ENCODE measurements around the gene NTMT1. TPM values are rescaled to one million over a fixed set of nuclear protein-coding genes. Genes with fewer than 3 reads are reported as not detected.

The NTMT1 gene
- total RNA-seq, 2 experiments from 2014 or later: 78.8 to 79.4 TPM

DNA sequence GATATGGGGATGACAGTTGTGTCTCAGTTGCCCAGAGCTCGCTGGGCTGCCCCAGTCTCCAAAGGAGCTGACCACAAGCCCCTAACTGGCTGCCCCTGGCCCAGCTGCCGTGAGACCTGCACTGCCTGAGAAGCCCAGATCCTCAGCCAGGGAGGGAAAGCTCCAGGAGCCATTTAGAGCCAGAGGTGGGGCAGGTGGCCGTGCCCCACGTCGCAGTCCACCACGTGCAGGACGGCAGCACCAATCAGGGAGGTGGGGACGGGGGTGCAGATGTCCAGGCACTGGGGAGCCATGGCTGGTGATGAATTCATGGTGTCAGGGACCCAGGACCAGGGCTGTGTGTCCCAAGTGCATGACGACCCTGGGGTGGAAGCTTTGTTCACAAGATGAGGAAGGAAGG, 52.9 kb downstream of the NTMT1 start:
- Mint-ChIP-seq H3K9me3 (no peaks in the 10 kb centered on the region), H3K4me1 (no peaks in the 10 kb centered on the region), H3K27ac (no peak overlapping the region), H3K36me3 (no peaks in the 10 kb centered on the region), H3K27me3 (peaks cover 17% of the 10 kb centered on the region), H3K4me3 (no peak overlapping the region)
- DNase-seq: no peak

DNA sequence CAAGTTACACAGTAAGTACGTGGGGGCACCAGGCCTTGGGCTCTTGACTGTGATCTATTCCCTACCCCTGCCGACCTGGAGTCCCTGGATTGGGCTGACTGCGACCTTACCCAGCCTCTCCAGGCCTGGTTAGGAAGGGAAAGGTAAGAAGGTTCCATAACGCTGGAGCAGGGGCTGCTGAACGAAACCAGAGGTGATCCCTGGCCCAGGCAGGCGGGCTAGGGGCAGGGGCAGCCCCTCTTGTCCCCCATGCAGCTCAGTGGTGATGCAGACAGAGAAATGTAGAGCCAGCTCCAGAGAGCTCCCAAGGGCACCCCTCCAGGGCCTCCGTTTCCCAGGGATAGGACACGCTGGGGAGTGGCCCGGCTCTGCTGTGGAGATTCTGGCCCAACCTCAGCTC, 53.6 kb downstream of the NTMT1 start:
- Mint-ChIP-seq H3K9me3 (no peaks in the 10 kb centered on the region), H3K4me1 (no peaks in the 10 kb centered on the region), H3K36me3 (no peaks in the 10 kb centered on the region), H3K4me3 (no peak overlapping the region), H3K27me3 (peaks cover 17% of the 10 kb centered on the region), H3K27ac (no peak overlapping the region)
- no peak for DNase-seq

DNA sequence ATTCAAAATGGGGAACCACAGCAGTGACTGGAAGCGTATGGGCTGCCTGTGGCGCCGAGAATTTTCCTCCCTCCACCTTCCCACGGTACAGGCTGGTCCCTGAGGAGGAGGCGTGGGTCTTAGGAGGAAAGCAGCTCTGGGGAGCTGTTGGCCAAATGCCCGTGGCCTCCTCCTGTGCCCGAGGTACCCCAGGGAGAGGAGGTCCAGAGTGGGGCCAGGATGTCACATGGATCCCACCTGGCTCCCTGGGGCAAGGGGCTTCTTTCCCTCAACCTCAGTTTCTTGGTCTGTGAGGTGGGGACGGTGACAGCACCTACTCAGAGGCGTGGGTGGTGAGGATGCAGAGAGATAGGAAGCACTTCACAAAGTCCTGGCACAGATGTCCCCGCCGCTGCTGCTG, 56.0 kb downstream of the NTMT1 start:
- Mint-ChIP-seq H3K4me1 (no peaks in the 10 kb centered on the region), H3K27ac (no peak overlapping the region), H3K4me3 (no peak overlapping the region), H3K27me3 (peaks cover 12% of the 10 kb centered on the region), H3K9me3 (no peaks in the 10 kb centered on the region), H3K36me3 (no peaks in the 10 kb centered on the region)
- DNase-seq: no peak

- Mint-ChIP-seq H3K27ac (no peak overlapping the region), H3K4me3 (no peak overlapping the region), H3K9me3 (no peaks in the 10 kb centered on the region), H3K4me1 (no peaks in the 10 kb centered on the region), H3K27me3 (peaks cover 12% of the 10 kb centered on the region), H3K36me3 (no peaks in the 10 kb centered on the region)
- no peak for DNase-seq
Measured at GRCh38 chr9:129682381-129682780, 56.4 kb downstream of the NTMT1 start.

- DNase-seq: no peak
- Mint-ChIP-seq H3K4me1 (no peaks in the 10 kb centered on the region), H3K9me3 (no peaks in the 10 kb centered on the region), H3K4me3 (no peak overlapping the region), H3K27me3 (peaks cover 4% of the 10 kb centered on the region), H3K36me3 (no peaks in the 10 kb centered on the region), H3K27ac (no peak overlapping the region)
Measured at GRCh38 chr9:129685220-129685932, 59.4 kb downstream of the NTMT1 start.

Other genes starting within 250 kb of the NTMT1 start
- gene C9orf50, start 5.1 kb upstream of the NTMT1 start, total RNA-seq: not detected
- 10 to 100 TPM; 24.9 to 25.1 TPM for gene ASB6, start 16.0 kb downstream of the NTMT1 start, total RNA-seq
- under 1 TPM; 0.66 to 0.76 TPM for gene PRRX2, start 39.5 kb downstream of the NTMT1 start, total RNA-seq
- under 1 TPM; 0.20 to 0.21 TPM for gene PTGES, start 126.9 kb downstream of the NTMT1 start, total RNA-seq
- 10 to 100 TPM; 18.7 to 19.8 TPM for gene TOR1B, start 177.0 kb downstream of the NTMT1 start, total RNA-seq
- gene TOR1A, start 198.0 kb downstream of the NTMT1 start, total RNA-seq: 10 to 100 TPM; 42.6 to 42.8 TPM
- gene C9orf78, start 209.1 kb downstream of the NTMT1 start, total RNA-seq: 10 to 100 TPM; 66.3 to 68.2 TPM
- gene USP20, start 209.3 kb downstream of the NTMT1 start, total RNA-seq: 10 to 100 TPM; 51.1 to 55.4 TPM